ENCODE measurements around the gene KDM1A.

Gene KDM1A

GRCh38 chr1:23040509-23040908 is 21.2 kb downstream of the KDM1A start:
- Histone ChIP-seq H3K27me3 (ENCODE audit: insufficient read depth, low read length) (no peaks in the 10 kb centered on the region), H3K36me3 (ENCODE audit: insufficient read depth, low read depth, low read length) (peaks cover 35% of the 10 kb centered on the region), H3K27ac (ENCODE audit: low read length) (no peak overlapping the region), H3K9ac (ENCODE audit: low read depth, low read length) (no peak overlapping the region), H3K4me1 (ENCODE audit: insufficient read depth, low read length) (peaks cover 25% of the 10 kb centered on the region), H3K9me3 (ENCODE audit: insufficient read depth, low read depth, low read length) (no peaks in the 10 kb centered on the region), H3K4me3 (ENCODE audit: low read length) (no peak overlapping the region)

GRCh38 chr1:23044035-23044434 is 24.8 kb downstream of the KDM1A start:
- Histone ChIP-seq H3K27me3 (ENCODE audit: insufficient read depth, low read length) (no peaks in the 10 kb centered on the region), H3K4me1 (ENCODE audit: insufficient read depth, low read length) (peaks cover 11% of the 10 kb centered on the region; the same call in 1 of the 2 replicates), H3K9ac (ENCODE audit: low read depth, low read length) (no peak overlapping the region), H3K9me3 (ENCODE audit: insufficient read depth, low read depth, low read length) (no peaks in the 10 kb centered on the region), H3K36me3 (ENCODE audit: insufficient read depth, low read depth, low read length) (peaks cover 44% of the 10 kb centered on the region), H3K27ac (ENCODE audit: low read length) (no peak overlapping the region), H3K4me3 (ENCODE audit: low read length) (no peak overlapping the region)

GRCh38 chr1:23050201-23050600 is 30.9 kb downstream of the KDM1A start:
- H3K36me3 ChIP-seq (ENCODE audit: insufficient read depth, low read depth, low read length), result peaks cover 70% of the 10 kb centered on the region
- H3K27ac ChIP-seq (ENCODE audit: low read length), result no peak overlapping the region
- no peaks in the 10 kb centered on the region for H3K9me3 ChIP-seq (ENCODE audit: insufficient read depth, low read depth, low read length)
- H3K9ac ChIP-seq (ENCODE audit: low read depth, low read length), result no peak overlapping the region
- no peaks in the 10 kb centered on the region for H3K27me3 ChIP-seq (ENCODE audit: insufficient read depth, low read length)
- no peak overlapping the region for H3K4me3 ChIP-seq (ENCODE audit: low read length)
- H3K4me1 ChIP-seq (ENCODE audit: insufficient read depth, low read length), result peaks cover 20% of the 10 kb centered on the region; the same call in 1 of the 2 replicates

GRCh38 chr1:23051290-23051909 is 32.1 kb downstream of the KDM1A start:
- peaks cover 70% of the 10 kb centered on the region for H3K36me3 ChIP-seq (ENCODE audit: insufficient read depth, low read depth, low read length)
- H3K27me3 ChIP-seq (ENCODE audit: insufficient read depth, low read length), result no peaks in the 10 kb centered on the region
- H3K9me3 ChIP-seq (ENCODE audit: insufficient read depth, low read depth, low read length), result no peaks in the 10 kb centered on the region
- H3K27ac ChIP-seq (ENCODE audit: low read length), result no peak overlapping the region
- no peak overlapping the region for H3K4me3 ChIP-seq (ENCODE audit: low read length)
- H3K4me1 ChIP-seq (ENCODE audit: insufficient read depth, low read length), result peaks cover 16% of the 10 kb centered on the region; the same call in 1 of the 2 replicates
- H3K9ac ChIP-seq (ENCODE audit: low read depth, low read length), result no peak overlapping the region

GRCh38 chr1:23057301-23057700 is 38.0 kb downstream of the KDM1A start:
- H3K36me3 ChIP-seq (ENCODE audit: insufficient read depth, low read depth, low read length), result peaks cover 98% of the 10 kb centered on the region
- H3K4me3 ChIP-seq (ENCODE audit: low read length), result no peak overlapping the region
- no peak overlapping the region for H3K27ac ChIP-seq (ENCODE audit: low read length)
- no peak overlapping the region for H3K9ac ChIP-seq (ENCODE audit: low read depth, low read length)
- H3K4me1 ChIP-seq (ENCODE audit: insufficient read depth, low read length), result peaks cover 4% of the 10 kb centered on the region; the same call in 1 of the 2 replicates
- H3K27me3 ChIP-seq (ENCODE audit: insufficient read depth, low read length), result no peaks in the 10 kb centered on the region
- H3K9me3 ChIP-seq (ENCODE audit: insufficient read depth, low read depth, low read length), result no peaks in the 10 kb centered on the region

GRCh38 chr1:23062271-23062670 is 43.0 kb downstream of the KDM1A start:
- Histone ChIP-seq H3K4me3 (ENCODE audit: low read length) (no peak overlapping the region), H3K4me1 (ENCODE audit: insufficient read depth, low read length) (no peaks in the 10 kb centered on the region), H3K9me3 (ENCODE audit: insufficient read depth, low read depth, low read length) (no peaks in the 10 kb centered on the region), H3K9ac (ENCODE audit: low read depth, low read length) (no peak overlapping the region), H3K36me3 (ENCODE audit: insufficient read depth, low read depth, low read length) (peaks cover 99% of the 10 kb centered on the region), H3K27me3 (ENCODE audit: insufficient read depth, low read length) (no peaks in the 10 kb centered on the region), H3K27ac (ENCODE audit: low read length) (no peak overlapping the region)

- Histone ChIP-seq H3K27me3 (ENCODE audit: insufficient read depth, low read length) (no peaks in the 10 kb centered on the region), H3K4me3 (ENCODE audit: low read length) (no peak overlapping the region), H3K9me3 (ENCODE audit: insufficient read depth, low read depth, low read length) (no peaks in the 10 kb centered on the region), H3K4me1 (ENCODE audit: insufficient read depth, low read length) (no peaks in the 10 kb centered on the region), H3K36me3 (ENCODE audit: insufficient read depth, low read depth, low read length) (peaks cover 98% of the 10 kb centered on the region), H3K9ac (ENCODE audit: low read depth, low read length) (no peak overlapping the region), H3K27ac (ENCODE audit: low read length) (no peak overlapping the region)
Measured at GRCh38 chr1:23065385-23065784, 46.1 kb downstream of the KDM1A start.

GRCh38 chr1:23066075-23066474 is 46.8 kb downstream of the KDM1A start:
- no peaks in the 10 kb centered on the region for H3K4me1 ChIP-seq (ENCODE audit: insufficient read depth, low read length)
- no peak overlapping the region for H3K4me3 ChIP-seq (ENCODE audit: low read length)
- no peak overlapping the region for H3K9ac ChIP-seq (ENCODE audit: low read depth, low read length)
- no peak overlapping the region for H3K27ac ChIP-seq (ENCODE audit: low read length)
- H3K27me3 ChIP-seq (ENCODE audit: insufficient read depth, low read length), result no peaks in the 10 kb centered on the region
- no peaks in the 10 kb centered on the region for H3K9me3 ChIP-seq (ENCODE audit: insufficient read depth, low read depth, low read length)
- H3K36me3 ChIP-seq (ENCODE audit: insufficient read depth, low read depth, low read length), result peaks cover 97% of the 10 kb centered on the region

- H3K27ac ChIP-seq (ENCODE audit: low read length), result no peak overlapping the region
- H3K4me1 ChIP-seq (ENCODE audit: insufficient read depth, low read length), result no peaks in the 10 kb centered on the region
- H3K9ac ChIP-seq (ENCODE audit: low read depth, low read length), result no peak overlapping the region
- H3K27me3 ChIP-seq (ENCODE audit: insufficient read depth, low read length), result no peaks in the 10 kb centered on the region
- peaks cover 99% of the 10 kb centered on the region for H3K36me3 ChIP-seq (ENCODE audit: insufficient read depth, low read depth, low read length)
- H3K9me3 ChIP-seq (ENCODE audit: insufficient read depth, low read depth, low read length), result no peaks in the 10 kb centered on the region; the same call in 1 of the 2 replicates
- H3K4me3 ChIP-seq (ENCODE audit: low read length), result no peak overlapping the region
Measured at GRCh38 chr1:23069149-23069548, 49.9 kb downstream of the KDM1A start.

GRCh38 chr1:23069675-23070074 is 50.4 kb downstream of the KDM1A start:
- Histone ChIP-seq H3K27ac (ENCODE audit: low read length) (no peak overlapping the region), H3K36me3 (ENCODE audit: insufficient read depth, low read depth, low read length) (peaks cover 99% of the 10 kb centered on the region), H3K9ac (ENCODE audit: low read depth, low read length) (no peak overlapping the region), H3K4me3 (ENCODE audit: low read length) (no peak overlapping the region), H3K27me3 (ENCODE audit: insufficient read depth, low read length) (no peaks in the 10 kb centered on the region), H3K4me1 (ENCODE audit: insufficient read depth, low read length) (no peaks in the 10 kb centered on the region), H3K9me3 (ENCODE audit: insufficient read depth, low read depth, low read length) (no peaks in the 10 kb centered on the region; the same call in 1 of the 2 replicates)

- no peaks in the 10 kb centered on the region for H3K27me3 ChIP-seq (ENCODE audit: insufficient read depth, low read length)
- H3K4me1 ChIP-seq (ENCODE audit: insufficient read depth, low read length), result no peaks in the 10 kb centered on the region
- no peaks in the 10 kb centered on the region; the same call in 1 of the 2 replicates for H3K9me3 ChIP-seq (ENCODE audit: insufficient read depth, low read depth, low read length)
- no peak overlapping the region for H3K27ac ChIP-seq (ENCODE audit: low read length)
- H3K36me3 ChIP-seq (ENCODE audit: insufficient read depth, low read depth, low read length), result peaks cover 93% of the 10 kb centered on the region
- H3K4me3 ChIP-seq (ENCODE audit: low read length), result no peak overlapping the region
- no peak overlapping the region for H3K9ac ChIP-seq (ENCODE audit: low read depth, low read length)
Measured at GRCh38 chr1:23074012-23074411, 54.7 kb downstream of the KDM1A start.

- no peak overlapping the region for H3K27ac ChIP-seq (ENCODE audit: low read length)
Measured at GRCh38 chr1:23079025-23079424, 59.8 kb downstream of the KDM1A start.

More at GRCh38 chr1:23079025-23079424, 59.8 kb downstream of the KDM1A start:
- Histone ChIP-seq H3K9me3 (ENCODE audit: insufficient read depth, low read depth, low read length) (no peaks in the 10 kb centered on the region), H3K4me1 (ENCODE audit: insufficient read depth, low read length) (no peaks in the 10 kb centered on the region), H3K36me3 (ENCODE audit: insufficient read depth, low read depth, low read length) (peaks cover 95% of the 10 kb centered on the region), H3K4me3 (ENCODE audit: low read length) (no peak overlapping the region), H3K27me3 (ENCODE audit: insufficient read depth, low read length) (no peaks in the 10 kb centered on the region), H3K9ac (ENCODE audit: low read depth, low read length) (no peak overlapping the region)

Measured in iPS-20b (cell line).